GM21786 (cell line): ENCODE results near the gene DRD1.

Experiments used
- ATAC-seq: cut with Tn5 transposase; IDR thresholded peaks from one replicate; pipeline ENCODE4 v1.9.1; 2021; ENCODE audit not compliant: unreplicated experiment

Gene DRD1

DNA sequence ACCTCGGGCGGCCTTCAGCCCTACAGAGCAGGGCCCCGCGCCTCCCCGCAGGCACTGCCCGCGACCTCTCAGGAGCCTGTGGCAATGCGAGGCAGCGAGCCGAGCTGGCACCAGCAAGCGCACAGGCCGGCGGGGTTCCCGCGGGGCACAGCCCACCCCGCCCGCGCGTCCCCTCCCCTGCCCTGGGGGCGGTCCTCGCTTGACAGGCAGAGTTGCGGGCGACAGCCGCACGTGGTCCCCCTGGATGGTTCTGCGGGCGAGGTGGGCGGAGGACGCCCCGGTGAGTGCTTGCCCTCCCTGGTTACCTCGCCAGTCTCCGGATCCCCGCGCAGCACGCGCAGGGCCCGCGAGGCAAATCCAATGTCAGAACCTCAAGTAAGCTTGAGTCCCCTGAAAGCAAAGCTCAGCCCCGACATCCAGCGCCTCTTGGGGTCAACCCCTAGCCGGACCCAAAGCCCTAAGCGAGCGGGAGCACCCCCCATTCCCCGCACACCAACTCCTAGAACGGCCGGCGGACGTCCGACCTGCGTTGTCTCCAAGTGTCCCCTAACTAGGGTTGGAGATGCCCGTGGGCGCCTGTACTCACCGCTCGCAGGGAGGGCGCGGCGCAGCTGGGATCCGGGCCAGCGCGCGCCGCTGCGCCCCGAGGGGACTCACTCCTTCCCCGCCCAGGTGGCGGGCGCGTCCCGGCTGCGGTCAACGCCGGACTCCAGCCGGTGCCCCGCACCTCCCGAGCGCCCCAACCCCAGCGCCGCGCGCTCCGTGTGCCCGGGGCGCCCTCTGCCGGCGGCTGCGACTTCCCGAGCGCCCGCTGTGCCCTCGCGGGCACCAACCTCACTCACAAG is at the start of gene DRD1:
DRD1 (minus strand) TSS at position 123 of the 845 bp plus-strand sequence. CDS start 1,083 bp downstream, outside the sequence.
- ATAC-seq: no peak

GRCh38 chr5:175493726-175494125 is 49.7 kb upstream of the DRD1 start:
- no peak for ATAC-seq

- no peak for ATAC-seq
Observed at GRCh38 chr5:175493260-175493659, 49.3 kb upstream of the DRD1 start.

- ATAC-seq: no peak
Observed at GRCh38 chr5:175491223-175491622, 47.2 kb upstream of the DRD1 start.

GRCh38 chr5:175489693-175490443 is 45.9 kb upstream of the DRD1 start:
- ATAC-seq: no peak

DNA sequence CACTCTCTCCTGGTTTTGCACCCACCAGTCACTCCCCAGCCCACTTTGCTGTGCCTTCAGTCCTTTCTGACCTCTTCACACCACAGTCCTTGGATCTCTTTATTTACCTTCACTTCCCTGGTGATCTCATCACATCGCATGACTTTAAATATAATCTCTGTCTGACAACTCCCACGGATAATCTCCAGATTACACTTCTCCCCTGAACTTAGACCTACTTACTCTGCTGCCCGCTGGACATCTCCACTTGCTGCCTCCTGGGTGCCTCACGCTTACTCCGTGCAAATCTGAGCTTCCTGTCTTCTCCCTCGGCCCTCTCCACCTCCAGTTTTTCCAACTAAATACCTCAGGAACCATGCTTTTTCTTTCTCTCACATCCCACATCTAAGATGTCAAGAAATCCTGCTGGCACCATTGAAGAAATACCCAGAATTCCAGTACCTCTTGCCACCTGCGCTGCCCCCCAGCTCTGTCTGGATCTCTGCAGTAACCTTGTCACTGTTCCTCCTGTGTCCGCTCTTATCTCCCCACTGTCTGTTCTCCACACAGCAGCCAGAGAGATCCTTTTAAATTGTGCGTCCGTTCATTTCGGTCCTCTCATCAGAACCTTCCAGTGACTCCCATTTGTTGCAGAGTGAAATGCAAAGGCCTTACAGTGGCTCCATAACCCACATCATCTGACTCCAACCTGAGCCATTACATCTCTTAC is 43.7 kb upstream of the DRD1 start:
- no peak for ATAC-seq

GRCh38 chr5:175485631-175486030 is 41.6 kb upstream of the DRD1 start:
- ATAC-seq: no peak

DNA sequence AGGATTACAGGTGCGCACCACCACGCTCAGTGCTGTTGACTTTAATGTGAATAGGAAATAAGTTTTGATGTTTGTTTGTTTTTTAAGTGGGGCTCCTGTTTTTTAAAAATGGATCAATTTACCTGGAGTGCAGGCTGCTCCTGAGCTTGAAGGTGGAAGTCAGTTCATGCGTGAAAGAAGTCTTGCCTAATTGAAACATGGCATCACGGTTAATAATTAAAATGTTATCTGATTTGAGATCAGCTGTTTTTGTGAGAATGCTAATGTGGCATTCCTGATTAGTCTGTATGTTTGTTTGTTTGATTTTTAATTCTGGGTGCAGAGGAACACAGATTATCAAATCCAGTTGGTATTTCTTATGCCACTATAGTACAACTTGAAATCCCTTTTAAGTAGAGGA is 40.8 kb upstream of the DRD1 start:
- ATAC-seq: no peak

- ATAC-seq: no peak
Observed at GRCh38 chr5:175484322-175484721, 40.3 kb upstream of the DRD1 start.

DNA sequence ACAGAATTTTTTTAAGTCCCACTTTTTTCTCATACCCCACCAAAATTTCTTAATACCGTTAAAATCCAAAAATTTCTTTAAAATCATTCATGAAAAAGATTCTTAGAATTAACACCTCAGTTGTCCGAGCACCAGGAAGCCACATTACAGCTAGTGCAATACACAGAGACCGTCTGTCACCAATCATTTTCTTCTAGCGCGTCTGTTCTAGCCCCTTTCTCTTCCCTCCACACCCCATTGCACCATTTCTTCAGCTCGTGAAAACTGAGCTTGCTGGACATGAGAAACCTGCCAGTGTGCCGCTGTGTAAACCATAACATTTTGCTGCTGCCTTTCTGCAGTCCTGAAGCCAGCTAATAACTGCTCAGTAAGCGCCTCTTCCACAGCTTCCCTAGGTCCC is 39.4 kb upstream of the DRD1 start:
- no peak for ATAC-seq

GRCh38 chr5:175479125-175479881 is 35.3 kb upstream of the DRD1 start:
- ATAC-seq: no peak

DNA sequence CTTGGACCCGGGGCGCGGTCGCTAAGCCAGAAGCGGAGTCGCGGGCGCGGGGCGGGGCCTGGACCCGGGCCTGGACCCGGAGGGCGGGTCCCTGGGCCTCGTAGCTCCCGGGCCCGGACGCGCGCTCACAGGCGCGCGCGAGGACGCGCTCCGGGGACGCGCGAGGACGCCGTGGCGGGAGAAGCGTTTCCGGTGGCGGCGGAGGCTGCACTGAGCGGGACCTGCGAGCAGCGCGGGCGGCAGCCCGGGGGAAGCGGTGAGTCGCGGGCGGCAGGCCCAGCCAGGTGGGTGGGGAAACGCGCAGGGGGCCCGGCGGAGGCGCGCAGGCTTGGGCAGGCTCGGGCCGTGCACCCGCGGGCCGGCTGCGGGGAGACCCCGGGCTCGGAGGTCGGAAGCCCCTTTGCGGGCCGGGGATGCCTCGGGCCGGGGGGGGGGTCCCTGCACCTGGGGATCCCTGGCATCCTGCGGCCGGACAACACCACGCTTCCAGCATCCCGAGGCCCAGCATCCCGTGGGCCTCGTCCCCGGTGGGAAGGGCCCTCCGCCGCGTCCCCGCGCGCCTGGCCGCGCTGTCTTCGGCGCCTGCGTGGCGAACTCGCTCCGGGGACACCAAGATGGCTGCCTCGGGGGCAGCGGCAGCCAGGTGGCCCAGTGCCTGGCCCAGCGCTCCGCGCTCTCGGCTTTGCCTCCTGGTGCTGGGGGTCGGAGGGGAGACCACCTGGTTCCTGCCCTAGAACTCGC is 34.6 kb upstream of the DRD1 start, which contains the start of gene SFXN1:
SFXN1 (plus strand) TSS at position 177 of the 741 bp plus-strand sequence. CDS start 13,544 bp downstream, outside the sequence.
- peak; percentile 89 for ATAC-seq

- no peak for ATAC-seq
Observed at GRCh38 chr5:175478008-175478383, 34.0 kb upstream of the DRD1 start.

- ATAC-seq: no peak
Observed at GRCh38 chr5:175477440-175477839, 33.5 kb upstream of the DRD1 start.

DNA sequence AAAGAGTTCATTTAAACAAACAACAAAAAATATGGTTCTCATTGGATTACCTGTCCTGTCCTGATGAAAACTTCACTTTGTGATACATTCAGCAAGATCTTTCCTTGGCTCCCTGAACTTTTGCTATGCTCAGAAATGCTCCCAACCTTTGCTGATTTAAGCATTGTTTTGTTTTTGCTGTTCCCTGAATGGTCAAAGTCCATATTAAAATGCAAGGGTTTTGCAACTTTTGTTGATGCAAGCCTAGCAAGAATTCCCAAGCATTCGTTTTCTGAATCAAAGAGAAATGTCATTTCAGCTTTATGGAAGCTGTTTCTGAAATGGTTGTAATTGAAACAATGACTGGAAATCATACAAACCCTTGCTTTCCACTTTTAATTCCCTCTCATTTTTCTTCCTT is 31.3 kb upstream of the DRD1 start:
- no peak for ATAC-seq

- no peak for ATAC-seq
Observed at GRCh38 chr5:175472378-175472777, 28.4 kb upstream of the DRD1 start.

- ATAC-seq: no peak
Observed at GRCh38 chr5:175471628-175472027, 27.6 kb upstream of the DRD1 start.

- ATAC-seq: no peak
Observed at GRCh38 chr5:175471196-175471595, 27.2 kb upstream of the DRD1 start.

GRCh38 chr5:175470781-175471180 is 26.8 kb upstream of the DRD1 start:
- no peak for ATAC-seq

- ATAC-seq: no peak
Observed at GRCh38 chr5:175469916-175470315, 25.9 kb upstream of the DRD1 start.
